DMS153 treated with DMSO at 0.1 percent for 48 hours (cell line): ENCODE results near the gene MYCBPAP.

Experiments
- DNase-seq: peaks from one replicate; lab custom pipeline; 2025; ENCODE audit not compliant: unreplicated experiment; lab: John Stamatoyannopoulos, UW

MYCBPAP gene

DNA sequence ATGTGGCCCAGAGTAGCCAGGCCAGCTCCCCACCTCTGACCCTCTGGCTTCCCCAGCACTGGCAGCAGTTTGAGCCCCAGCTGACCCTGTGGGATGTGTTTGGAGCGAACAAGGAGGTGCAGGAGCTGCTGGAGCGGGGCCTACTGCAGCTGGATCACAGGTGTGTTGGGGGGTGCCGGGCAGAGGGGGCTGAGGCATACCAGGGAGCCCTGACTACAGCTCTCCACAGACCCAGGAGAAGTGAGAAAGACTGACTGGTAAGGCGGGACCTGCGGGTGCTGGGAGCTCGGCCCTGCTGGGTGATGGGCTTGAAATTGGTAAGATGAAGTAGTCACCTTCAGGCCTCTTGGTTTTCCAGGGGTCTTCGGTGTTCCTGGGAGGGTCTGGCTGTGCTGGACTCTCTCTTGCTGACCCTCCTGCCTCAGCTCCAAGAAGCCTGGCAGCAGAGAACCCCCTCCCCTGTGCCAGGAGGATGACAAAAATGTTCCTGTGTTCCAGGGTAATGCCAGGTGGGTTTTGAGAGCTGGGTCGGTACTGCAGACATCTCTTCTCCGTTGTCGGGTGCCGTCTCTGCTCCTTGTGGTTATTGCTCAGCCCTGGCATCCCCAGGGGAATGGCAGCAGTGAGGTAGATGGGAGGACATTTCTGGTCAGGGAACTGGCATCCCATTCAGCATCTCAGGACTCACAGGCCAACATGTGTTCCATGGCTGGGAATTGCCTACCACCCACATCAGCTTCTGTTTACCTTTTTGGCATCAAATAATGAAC, 23.7 kb upstream of the MYCBPAP start:
- no peak for DNase-seq

DNA sequence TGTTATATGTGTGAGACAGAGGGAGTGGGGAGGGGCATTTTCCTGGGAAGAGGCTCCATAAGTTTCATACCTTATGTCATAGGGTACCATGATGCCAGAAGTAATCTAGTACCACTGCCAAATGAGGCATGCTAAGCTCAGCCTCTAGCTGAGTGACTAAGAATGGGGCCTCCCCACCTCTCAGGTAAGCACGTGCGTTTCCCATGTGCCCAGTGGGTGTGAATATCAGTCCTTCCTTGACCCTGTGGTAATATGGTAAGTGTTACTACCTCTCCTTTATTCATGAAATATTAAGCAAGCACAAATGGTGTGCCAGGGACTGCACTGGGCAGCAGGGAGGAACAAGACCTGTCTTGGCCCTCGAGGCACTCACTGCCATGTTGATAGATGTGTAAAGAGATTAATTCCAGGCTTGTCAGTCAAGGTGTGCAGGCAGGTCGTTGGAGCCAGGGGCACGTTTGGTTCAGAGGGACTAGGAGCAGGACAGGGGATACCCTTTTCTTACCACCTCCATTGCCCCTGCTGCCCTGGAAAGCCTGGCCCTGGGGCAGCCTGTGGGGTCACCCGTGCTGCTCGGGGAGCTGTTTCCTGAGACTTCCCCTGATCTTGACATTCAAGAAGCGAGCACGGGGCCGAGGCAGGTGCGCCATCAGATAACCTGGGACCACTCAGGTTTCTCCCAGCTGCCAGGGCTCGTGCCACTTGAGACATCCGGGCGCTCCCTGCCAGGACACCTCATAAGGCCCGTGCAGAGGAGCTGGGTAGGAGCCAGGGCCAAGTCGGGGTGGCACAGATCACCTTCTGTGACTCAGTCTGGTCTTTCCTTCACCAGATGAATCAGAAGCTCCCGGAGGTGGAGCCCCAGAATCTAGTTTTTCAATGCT, 20.8 kb upstream of the MYCBPAP start:
- no peak for DNase-seq

DNA sequence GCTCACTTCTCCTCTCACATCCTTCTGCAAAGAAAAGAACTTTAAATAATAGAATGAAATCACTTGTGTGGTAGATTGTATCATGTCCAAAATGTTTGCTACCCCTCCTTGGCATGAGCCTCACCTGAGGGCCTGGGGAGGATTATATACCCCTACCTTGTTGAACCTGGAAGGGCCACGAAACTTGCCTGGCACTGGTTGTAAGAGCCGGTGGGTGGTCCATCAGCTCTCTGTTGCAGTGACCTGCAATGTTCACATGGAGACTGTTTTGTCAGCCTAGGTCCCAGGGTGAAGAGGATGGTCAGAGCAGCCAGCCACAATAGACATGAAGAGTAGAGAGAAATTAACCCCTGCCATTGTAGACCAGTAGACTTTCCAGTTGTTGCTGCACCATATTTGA, 19.4 kb upstream of the MYCBPAP start:
- DNase-seq, result no peak

DNA sequence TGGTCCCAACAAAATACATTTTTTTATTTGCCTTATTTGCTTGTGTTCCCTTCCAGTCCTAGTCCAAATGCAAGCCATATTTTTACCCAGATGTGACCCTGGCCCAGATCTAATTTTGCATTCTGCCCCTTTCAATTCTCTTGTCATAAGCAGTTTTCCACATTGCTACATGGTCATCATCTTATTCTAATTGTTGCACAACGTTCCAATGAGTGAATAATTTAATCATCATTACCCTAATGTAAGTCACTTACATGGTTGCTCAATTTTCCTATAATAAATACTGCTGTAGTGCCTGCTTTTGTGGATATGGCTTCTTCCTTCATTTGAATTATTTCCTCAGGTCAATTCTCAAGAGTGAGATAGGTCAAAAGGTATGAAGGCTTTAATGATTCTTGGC, 16.7 kb upstream of the MYCBPAP start:
- no peak for DNase-seq

DNA sequence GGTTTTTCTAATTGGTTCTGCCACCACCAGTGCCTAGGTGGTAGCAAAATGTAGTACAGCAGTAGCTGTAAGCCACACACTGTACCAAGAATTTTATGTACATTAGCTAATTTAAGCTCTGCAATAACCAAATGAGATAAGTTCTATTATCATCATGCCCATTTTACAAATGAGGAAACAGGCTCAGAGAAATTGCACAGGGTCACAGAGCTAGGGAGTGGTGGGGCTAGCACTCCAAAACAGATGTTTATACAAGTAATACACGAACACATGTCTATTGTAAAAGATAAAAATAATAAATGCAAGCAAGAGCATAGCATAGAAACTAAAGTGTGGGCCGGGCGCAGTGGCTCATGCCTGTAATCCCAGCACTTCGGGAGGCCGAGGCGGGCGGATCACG, 16.0 kb upstream of the MYCBPAP start:
- no peak for DNase-seq

DNA sequence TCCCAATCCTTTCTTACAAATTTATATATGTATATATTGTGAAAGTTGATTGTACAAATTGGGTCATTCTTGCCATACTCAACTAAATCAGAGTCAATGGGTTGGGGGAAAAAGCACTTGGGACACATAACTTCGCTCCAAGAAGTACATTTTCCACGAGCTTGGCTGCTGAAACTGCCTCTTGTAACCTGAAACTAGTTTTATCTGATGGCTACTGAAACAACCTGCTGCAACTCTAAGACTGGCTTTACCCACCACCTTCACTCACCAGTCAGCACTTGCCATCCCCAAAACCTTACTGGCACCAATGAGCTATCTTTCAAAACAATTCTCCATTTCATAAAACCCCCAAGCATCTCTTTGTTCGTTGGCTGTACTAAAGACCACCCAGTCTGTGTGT, 14.5 kb upstream of the MYCBPAP start:
- no peak for DNase-seq

DNA sequence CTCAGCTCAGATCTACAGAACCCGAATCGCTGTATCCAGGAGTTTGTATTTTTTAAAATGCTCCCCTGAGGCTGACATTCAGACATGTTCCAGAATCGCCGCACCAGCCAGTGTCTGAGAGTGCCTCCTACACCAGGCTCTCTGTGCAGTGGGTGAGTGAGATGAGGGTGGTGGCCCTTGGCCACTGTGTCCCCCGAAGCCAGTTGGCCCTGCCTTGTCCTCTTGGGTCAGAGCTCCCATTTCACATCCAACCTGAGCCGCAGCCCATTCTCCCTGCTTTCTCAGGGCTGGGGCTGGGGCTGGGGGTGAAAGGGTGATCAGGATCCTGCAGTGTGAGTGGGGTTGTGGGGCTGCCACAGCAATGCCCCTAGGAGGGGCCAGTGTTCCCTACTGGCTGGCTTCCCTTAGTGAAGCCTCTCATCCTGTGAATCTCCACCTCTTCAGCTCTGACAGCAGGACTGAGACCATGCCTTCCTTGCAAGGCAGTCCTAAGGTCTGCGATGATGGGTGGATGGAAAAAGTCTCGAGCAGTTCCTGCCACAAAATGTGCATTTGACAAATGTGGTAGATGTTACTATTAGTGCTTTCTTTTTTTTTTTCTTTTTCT, 12.9 kb upstream of the MYCBPAP start:
- DNase-seq, result no peak

DNA sequence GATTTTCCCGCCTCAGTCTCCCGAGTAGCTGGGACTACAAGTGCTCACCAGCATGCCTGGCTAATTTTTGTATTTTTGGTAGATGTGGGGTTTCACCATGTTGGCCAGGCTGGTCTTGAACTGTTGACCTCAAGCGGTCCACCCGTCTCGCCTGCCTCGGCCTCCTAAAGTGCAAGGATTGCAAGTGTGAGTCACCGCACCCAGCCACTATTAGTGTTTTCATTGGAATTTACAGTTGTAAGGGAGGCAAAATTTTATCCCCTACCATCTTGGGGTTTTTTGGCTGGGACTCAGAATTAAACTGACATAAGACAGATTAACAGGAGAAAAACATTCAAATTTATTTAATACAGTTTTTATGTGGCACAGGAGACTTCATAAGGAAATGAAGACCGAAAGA, 12.3 kb upstream of the MYCBPAP start:
- DNase-seq, result no peak

DNA sequence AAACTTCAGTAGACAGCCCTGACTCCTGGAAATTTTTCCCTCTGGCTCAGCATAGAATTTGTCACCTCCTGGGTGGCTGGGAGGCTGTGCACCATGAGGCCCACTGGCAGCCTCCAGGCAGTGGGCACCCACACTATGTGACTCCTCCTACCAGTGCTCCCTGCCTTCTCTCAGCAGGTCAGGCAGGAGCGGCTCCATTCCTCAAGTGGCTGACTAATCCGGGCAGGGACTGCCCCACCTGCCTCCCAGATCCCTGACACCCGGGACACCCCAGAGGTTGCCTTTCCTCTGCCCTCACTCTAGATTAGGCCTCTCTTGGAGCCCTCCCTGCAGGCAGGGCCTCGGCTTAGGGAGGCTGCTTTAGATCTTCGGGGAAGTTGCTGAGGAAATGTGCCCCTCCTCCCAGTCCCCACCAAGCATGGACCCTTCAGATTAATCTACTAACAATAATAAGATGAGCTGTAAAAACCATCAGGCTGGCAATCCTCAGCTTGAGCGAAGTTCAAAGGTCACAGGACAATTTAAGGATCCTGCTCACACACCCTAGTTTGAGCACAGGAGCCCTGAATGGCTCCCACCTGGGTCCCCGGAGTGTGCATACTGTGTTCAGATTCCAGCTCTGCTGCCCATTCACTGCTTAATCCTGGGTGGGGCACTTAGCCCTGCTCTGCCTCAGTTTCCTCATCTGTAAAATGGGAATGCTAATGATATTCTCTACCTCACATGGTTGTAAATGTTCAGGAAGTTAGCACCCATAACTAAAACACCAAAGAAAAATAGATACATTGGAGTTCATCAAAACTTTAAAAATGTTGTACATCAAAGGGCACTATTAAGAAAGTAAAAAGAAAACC, 10.0 kb upstream of the MYCBPAP start:
- DNase-seq, result no peak

DNA sequence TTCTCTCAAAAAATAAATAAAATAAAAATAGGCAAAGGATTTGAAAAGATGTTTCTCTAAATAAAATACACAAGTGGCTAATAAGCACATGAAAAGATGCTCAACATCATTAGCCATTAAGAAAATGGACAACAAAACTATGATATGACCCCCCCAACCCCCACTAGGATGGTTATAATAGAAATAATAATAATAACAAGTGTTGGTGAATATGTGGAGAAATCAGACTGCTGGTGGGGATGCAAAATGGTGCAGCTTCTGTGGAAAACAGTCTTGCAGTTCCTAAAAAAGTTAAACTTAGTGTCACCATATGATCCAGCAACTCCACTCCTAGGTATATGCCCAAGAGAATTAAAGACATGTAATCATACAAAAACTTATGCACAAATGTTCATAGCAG, 9.0 kb upstream of the MYCBPAP start:
- no peak for DNase-seq

DNA sequence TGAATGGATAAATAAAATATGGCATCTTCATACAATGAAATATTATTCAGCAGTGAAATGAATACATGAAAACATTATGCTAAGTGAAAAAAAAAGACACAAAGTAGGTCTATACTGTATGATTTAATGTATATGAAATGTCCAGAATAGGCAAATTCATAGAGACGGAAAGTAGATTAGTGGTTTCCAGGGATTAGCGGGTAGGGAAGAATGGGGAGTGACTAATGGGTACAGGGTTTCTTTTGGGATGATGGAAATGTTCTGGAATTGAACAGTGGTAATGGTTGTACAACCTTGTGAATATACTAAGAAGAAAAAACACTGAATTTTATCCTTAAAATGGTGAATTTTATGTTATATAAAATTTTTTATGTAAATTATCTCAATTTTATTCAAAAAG, 8.5 kb upstream of the MYCBPAP start:
- no peak for DNase-seq

DNA sequence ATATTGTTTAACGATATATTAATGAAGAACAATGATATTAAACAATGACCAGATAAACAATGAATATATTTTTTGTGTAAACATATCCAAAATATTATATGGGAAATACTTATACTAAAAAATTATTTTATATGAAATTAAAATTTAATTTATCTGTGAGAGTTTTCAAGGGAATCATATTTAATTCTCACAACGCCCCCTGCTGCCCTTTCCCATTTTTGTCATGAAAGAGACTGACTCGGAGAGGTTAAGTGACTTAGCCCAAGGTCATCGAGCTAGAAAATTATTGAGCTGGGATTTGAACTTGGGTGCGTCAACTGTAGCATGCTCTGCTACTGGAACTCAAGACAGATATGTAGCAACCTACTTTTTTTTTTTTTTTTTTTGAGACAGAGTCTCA, 7.2 kb upstream of the MYCBPAP start:
- DNase-seq, result no peak

DNA sequence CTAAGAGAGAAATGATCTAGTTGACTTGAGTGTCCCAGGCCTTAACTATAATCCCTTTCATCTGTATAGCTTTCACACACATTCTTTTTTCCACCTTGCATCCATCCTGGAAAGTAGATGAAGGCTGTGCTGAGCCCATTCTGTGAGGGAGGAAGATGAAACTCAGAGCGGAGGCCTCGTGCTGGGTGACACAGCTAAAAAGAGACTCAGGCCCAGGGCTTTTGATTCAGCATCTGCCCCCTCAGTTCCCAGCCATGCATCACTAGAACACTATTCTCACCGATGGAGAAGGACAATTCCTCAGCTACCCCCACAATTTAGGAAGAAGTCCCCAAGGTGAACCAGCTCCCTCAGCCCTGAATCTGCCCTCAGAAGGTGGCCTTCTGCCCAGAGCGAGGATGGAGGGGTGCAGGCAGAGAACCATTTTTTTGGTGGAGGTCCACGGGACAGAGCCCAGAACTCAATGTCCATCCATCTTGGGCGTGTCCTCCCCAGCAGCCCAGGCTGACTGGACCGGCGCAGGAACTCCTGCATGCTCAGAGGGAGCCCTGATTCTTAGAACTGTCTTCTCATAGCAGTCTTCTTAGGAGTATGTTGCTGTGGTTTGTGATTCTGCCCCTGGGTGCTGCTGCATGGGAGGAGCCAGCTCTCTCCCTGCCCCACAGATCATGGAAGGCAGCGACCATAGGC, 5.8 kb upstream of the MYCBPAP start:
- no peak for DNase-seq

DNA sequence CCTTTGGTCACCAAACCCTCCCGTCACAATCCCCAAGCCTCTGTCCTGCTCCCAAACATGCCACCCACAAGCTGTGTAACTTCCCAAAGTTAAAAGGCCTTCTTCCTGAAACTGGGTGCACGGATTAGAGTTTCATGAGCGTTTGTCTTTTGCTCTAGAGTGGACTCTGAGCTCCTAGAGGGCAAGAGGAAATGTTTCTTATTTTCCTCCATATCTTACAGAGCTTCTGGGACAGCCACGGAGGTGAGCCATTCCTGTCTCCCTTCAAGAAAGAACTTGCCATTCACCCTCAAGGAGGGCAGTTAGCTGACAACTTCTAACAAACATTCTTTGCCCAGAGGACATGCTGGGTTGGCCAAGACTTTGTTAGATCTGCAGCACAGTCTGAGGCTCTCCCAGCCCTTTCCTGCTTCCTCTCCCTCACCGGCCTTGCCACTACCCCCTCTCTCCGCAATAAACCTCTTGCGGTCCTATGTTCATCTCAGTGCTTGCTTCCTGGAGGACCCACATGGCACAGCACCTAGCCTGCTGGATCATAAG, 2.6 kb upstream of the MYCBPAP start:
- DNase-seq, result no peak

DNA sequence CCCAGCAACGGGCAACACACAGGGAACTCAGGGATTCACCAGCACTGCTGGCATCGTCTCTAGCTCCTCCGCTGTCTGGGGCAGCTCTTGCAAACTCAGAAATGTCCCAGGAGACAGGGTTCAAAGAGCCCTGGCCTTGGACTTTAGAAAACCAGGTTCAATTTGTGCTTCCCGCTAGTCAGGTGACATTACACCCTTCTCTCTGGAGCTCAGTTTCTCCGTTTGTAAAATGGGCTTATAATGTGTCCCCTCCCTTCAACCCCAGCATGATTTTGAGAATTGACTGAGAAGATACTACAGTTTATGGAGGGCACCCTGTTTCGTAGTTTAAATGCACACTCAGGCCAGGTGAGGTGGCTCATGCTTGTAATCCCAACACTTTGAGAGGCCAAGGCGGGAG, 1.9 kb upstream of the MYCBPAP start:
- DNase-seq, result no peak

DNA sequence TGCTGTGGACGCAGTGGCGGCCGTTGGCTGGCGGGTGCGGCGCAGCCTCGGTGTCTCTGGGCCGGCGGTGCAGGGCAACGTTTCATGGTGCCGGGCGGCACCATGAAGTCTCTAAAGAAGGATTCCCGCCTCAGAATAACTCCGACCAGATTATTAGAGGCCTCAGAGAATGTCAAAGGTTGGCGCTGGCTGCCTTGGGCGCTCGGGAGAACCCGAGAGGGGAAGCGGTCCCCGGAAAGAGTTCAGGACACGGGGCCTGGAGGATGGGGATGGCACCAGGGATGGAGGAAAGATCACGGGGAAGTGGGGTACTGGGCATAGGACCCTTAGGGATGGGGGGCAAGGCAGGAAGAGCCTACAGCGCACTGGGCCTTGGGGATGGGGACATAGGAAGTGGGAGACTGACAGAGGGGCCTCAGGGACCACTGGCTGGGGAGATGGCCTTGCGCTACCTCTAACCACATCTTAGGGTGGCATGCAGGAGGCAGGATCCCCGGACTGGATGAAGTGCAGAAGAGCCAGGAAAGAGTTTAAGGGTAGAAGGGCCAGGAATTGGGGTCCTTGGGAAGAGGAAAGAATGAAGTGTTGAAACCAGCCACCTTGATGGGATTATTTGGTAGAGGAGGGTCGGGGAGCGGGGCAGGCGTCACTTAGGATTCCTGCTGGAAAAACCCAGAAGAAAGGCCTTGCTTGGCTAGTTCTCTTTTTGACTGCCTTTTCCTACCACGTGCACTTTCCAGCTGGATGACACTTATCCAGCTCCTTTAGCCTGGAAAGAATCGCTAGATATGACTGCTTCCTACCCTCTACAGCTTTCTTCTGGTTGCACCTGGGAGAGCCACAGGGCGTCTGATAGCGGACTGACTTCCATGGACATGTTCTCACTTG, 578 bp downstream of the MYCBPAP start:
- no peak for DNase-seq

DNA sequence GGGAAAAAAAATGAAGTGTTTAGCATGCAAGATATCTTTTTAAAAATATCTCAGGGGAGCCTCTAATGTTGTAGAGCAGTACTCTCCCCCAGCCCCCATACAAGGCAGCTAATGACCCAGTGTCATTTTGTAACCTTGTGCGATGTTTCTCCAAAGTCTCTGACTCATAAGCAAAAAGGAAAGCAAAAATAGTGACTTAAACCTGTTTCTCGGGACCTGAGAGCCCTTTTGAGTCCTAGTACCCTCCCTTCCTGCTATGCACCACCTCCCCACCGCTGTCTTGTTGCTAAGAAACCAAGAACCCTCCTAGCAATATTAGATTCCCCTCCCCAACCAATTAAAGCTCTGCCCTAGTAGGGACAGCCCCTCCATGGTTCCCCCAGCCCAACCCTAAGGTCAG, 2.8 kb downstream of the MYCBPAP start:
- no peak for DNase-seq

DNA sequence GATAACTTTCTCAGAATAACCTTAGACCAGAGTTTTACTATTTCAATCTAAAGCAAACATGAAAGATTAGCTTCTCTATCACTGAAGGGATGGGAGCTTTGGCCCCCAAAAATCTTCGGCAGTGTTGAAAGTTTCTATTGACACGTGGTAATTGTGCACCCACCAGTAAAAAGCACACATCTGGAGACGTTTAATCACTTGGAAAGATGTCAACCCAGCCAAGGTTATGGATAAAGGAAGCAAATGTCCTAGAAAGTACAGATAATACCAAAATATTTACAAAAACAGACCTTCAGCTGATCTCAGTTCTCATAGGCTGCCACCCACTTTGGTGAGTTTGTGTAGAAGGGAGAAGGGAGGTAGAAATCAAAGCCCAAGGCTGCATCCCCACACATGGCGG, 5.3 kb downstream of the MYCBPAP start:
- no peak for DNase-seq

DNA sequence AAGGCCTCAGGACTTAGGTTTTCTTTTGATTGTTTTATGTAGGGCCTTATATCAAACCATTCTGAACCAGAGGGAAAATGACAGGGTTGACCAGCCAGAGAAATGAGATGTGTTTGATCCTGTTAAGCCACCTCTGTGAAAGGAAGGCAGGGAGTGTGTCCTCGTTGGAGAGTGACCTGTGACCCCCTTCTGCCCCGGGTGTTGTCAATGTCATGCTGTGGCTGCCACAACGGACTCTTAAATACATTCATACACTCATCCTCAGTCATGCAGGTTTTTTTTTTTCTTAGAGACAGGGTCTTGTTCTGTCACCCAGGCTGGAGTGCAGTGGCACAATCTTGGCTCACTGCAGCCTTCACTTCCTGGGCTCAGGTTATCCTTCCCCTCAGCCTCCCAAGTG, 6.1 kb downstream of the MYCBPAP start:
- no peak for DNase-seq
